GM12878 (cell line): ENCODE results near the gene MEG3. TPM values are rescaled to one million over a fixed set of nuclear protein-coding genes. Genes with fewer than 3 reads are reported as not detected.

Experiments
- ATAC-seq: fragments of 200-7000 bp; cut with Tn5 transposase; 3 replicates; pipeline ENCODE4 v1.9.1; 2020; ENCODE audit warnings: mild to moderate bottlenecking, moderate library complexity
- BruUV-seq: library from RNA; stranded (reverse); fragments of 400-500 nt; replicated peaks from 2 replicates; lab custom pipeline; 2021; lab: Mats Ljungman, UMichigan
- CTCF ChIA-PET: fragments of 300-600 bp; sonication (Branson Sonifier 250); formaldehyde crosslinking; extraction: SDS; loops from one replicate; lab custom pipeline; 2021; ENCODE audit warnings: inconsistent platforms; lab: Yijun Ruan, JAX
- POLR2A ChIA-PET: fragments of 350-600 bp; formaldehyde crosslinking; extraction: SDS; loops from one replicate; lab custom pipeline; 2021; ENCODE audit warnings: inconsistent platforms; lab: Charles Lee
- RAD21 ChIA-PET: fragments of 300-600 bp; sonication (Branson Sonifier 250); formaldehyde crosslinking; loops from one replicate; lab custom pipeline; 2023; ENCODE audit warnings: antibody characterized with exemption; ENCODE audit not compliant: unreplicated experiment; lab: Charles Lee
- SMC1A ChIA-PET: fragments of 300-600 bp; sonication (Branson Sonifier 250); formaldehyde crosslinking; loops from one replicate; lab custom pipeline; 2023; ENCODE audit not compliant: unreplicated experiment, uncharacterized antibody; lab: Charles Lee
- DNase-seq: peaks from one replicate; pipeline ENCODE4 v3.0.0-alpha.2; 2011; ENCODE audit warnings: low read depth, low spot score
- FAIRE-seq: peaks from 3 replicates; lab custom pipeline; 2011; peaks lifted over from hg19 to GRCh38; lab: Jason Lieb, UNC
- H2AFZ ChIP-seq: 2 replicates; pipeline ENCODE4 v1.6.0; 2011; ENCODE audit warnings: low read depth, low read length, control low read depth; ENCODE audit not compliant: control insufficient read depth
- H3K27ac ChIP-seq: 2 replicates; pipeline ENCODE4 v1.5.1; 2011; ENCODE audit warnings: control low read depth; ENCODE audit not compliant: control insufficient read depth, insufficient read depth
- H3K27me3 ChIP-seq, 2 experiments: replicated peaks in 1 of 2; 2 replicates each; pipeline versions ENCODE4 v1.6.0 to v1.6.1; 2011; ENCODE audit warnings: low read length in 1 of 2; ENCODE audit not compliant: control insufficient read depth in 2 of 2, insufficient read depth in 2 of 2
- H3K36me3 ChIP-seq, 2 experiments: 2 replicates each; pipeline ENCODE4 v1.5.1; 2011; ENCODE audit warnings: low read length in 1 of 2; ENCODE audit not compliant: control insufficient read depth in 2 of 2, insufficient read depth in 2 of 2
- H3K4me1 ChIP-seq: 2 replicates; pipeline ENCODE4 v1.6.1; 2011; ENCODE audit warnings: mild to moderate bottlenecking, low read length, moderate library complexity, mixed read lengths; ENCODE audit not compliant: control insufficient read depth, insufficient read depth
- H3K4me2 ChIP-seq: 2 replicates; pipeline ENCODE4 v1.6.0; 2011; ENCODE audit warnings: control low read depth; ENCODE audit not compliant: control insufficient read depth, insufficient read depth
- H3K4me3 ChIP-seq: fragments of 200-600 bp; sonication (generic); 2 replicates; pipeline ENCODE4 v1.5.1; 2016
- H3K79me2 ChIP-seq: 2 replicates; pipeline ENCODE4 v1.6.0; 2011; ENCODE audit warnings: low read length; ENCODE audit not compliant: control insufficient read depth, insufficient read depth
- H3K9ac ChIP-seq: 2 replicates; pipeline ENCODE4 v1.8.0; 2011; ENCODE audit warnings: low read length, control low read depth, mixed read lengths; ENCODE audit not compliant: control insufficient read depth, insufficient read depth
- H3K9me3 ChIP-seq: replicated peaks from 3 replicates; pipeline ENCODE4 v1.5.1; 2011; ENCODE audit warnings: mild to moderate bottlenecking, low read length; ENCODE audit not compliant: control insufficient read depth, insufficient read depth
- H4K20me1 ChIP-seq: 2 replicates; pipeline ENCODE4 v1.6.0; 2011; ENCODE audit not compliant: control insufficient read depth, insufficient read depth
- BHLHE40 ChIP-seq, 2 experiments: fragments of 450-650 bp in 1 of 2; IDR thresholded peaks; 2 replicates each; pipeline ENCODE4 v1.6.1; 2011 to 2017; ENCODE audit warnings: low read depth in 2 of 2, borderline replicate concordance in 1 of 2, improper control_type of control experiment in 1 of 2, low read length in 1 of 2, mild to moderate bottlenecking in 1 of 2
- BMI1 ChIP-seq: fragments of 450-650 bp; IDR thresholded peaks from 2 replicates; pipeline ENCODE4 v1.6.1; 2016; ENCODE audit warnings: mild to moderate bottlenecking, moderate library complexity, borderline replicate concordance
- CHD1 ChIP-seq: IDR thresholded peaks from 2 replicates; pipeline ENCODE4 v1.6.1; 2012; ENCODE audit warnings: low read depth, low read length, improper control_type of control experiment
- EGR1 ChIP-seq, 2 experiments: IDR thresholded peaks; 1 replicate in 1 of 2; 2 replicates in 1 of 2; pipeline ENCODE4 v1.6.1; 2011 to 2012; ENCODE audit warnings: low read depth in 2 of 2, low read length in 2 of 2, borderline replicate concordance in 1 of 2, mild to moderate bottlenecking in 1 of 2, moderate library complexity in 1 of 2
- HSF1 ChIP-seq: fragments of 150-350 bp; IDR thresholded peaks from 2 replicates; pipeline ENCODE4 v1.6.1; 2014; ENCODE audit warnings: mild to moderate bottlenecking, low read depth, low read length
- IRF5 ChIP-seq: fragments of 450-650 bp; IDR thresholded peaks from 2 replicates; pipeline ENCODE4 v1.6.1; 2017; ENCODE audit warnings: borderline replicate concordance
- NFYA ChIP-seq: IDR thresholded peaks from 2 replicates; pipeline ENCODE4 v1.6.1; 2011; ENCODE audit warnings: low read depth, mild to moderate bottlenecking, low read length, improper control_type of control experiment, borderline replicate concordance
- RUNX3 ChIP-seq: IDR thresholded peaks from 2 replicates; pipeline ENCODE4 v1.6.1; 2012; ENCODE audit warnings: low read length, inconsistent platforms
- SIX5 ChIP-seq: IDR thresholded peaks from 2 replicates; pipeline ENCODE4 v1.6.1; 2011; ENCODE audit warnings: mild to moderate bottlenecking, low read depth, low read length, moderate library complexity; ENCODE audit not compliant: severe bottlenecking
- SPI1 ChIP-seq: IDR thresholded peaks from 2 replicates; pipeline ENCODE4 v1.6.1; 2011; ENCODE audit warnings: low read depth, mild to moderate bottlenecking, low read length, moderate library complexity, borderline replicate concordance; ENCODE audit not compliant: insufficient read depth
- TARDBP ChIP-seq: IDR thresholded peaks from 2 replicates; pipeline ENCODE4 v1.6.1; 2016; ENCODE audit warnings: borderline replicate concordance
- YBX1 ChIP-seq: fragments of 450-650 bp; IDR thresholded peaks from 2 replicates; pipeline ENCODE4 v1.6.1; 2016; ENCODE audit warnings: antibody characterized with exemption
- ZNF384 ChIP-seq: IDR thresholded peaks from 2 replicates; pipeline ENCODE4 v1.6.1; 2012; ENCODE audit warnings: low read depth, mild to moderate bottlenecking, low read length, improper control_type of control experiment, borderline replicate concordance
- WGBS: methylation state at CpG from one replicate; pipeline ENCODE4 v1.1.6; 2016; ENCODE audit warnings: low lambda C conversion rate; ENCODE audit not compliant: insufficient replicate concordance, insufficient coverage; ENCODE audit errors: missing lambda C conversion rate; 5-methylcytosine and 5-hydroxymethylcytosine counted together
- in situ Hi-C: fragments of 300-500 bp; cut with MboI; formaldehyde crosslinking; loops from 9 replicates; pipeline ENCODE4 v1.14.3; 2018; ENCODE audit warnings: mixed read lengths
- intact Hi-C: fragments of 100-400 bp; cut with micrococcal nuclease; formaldehyde crosslinking; loops from one replicate; pipeline ENCODE4 v1.14.2; 2022; ENCODE audit not compliant: unreplicated experiment
- polyA plus RNA-seq, 11 experiments: library from polyadenylated mRNA; depleted of rRNA in 4 of 11; unstranded in 6 of 11; stranded (reverse) in 5 of 11; fragments of >200 nt; fragmentation: Nextera tagmentation in 4 of 11; fragmentation: Illumina TruSeq in 1 of 11; extraction: Ambion mirVana in 4 of 11; extraction: Trizol in 1 of 11; gene quantifications; 1 replicate in 1 of 11; 2 replicates in 10 of 11; pipeline versions ENCODE4 v1.2.1 to v1.2.3, GENCODE V29; 2011 to 2016; ENCODE audit warnings: inconsistent platforms in 2 of 11, missing spikeins in 2 of 11, low read depth in 1 of 11
- total RNA-seq, 4 experiments: library from RNA; depleted of rRNA in 3 of 4; stranded (reverse); fragments of >200 nt in 3 of 4; fragmentation: Illumina TruSeq in 1 of 4; extraction: Trizol in 1 of 4; gene quantifications; 2 replicates each; pipeline versions ENCODE4 v1.2.1 to v1.2.3, GENCODE V29; 2013 to 2021
- TF ChIP-seq, protein P1 (sequence below): fragments of 450-650 bp; IDR thresholded peaks from 2 replicates; pipeline ENCODE4 v1.6.1; 2017; ENCODE audit warnings: mild to moderate bottlenecking, low read depth, inconsistent platforms; ENCODE audit not compliant: poor library complexity, severe bottlenecking
- TF ChIP-seq, protein P2 (sequence below): fragments of 450-650 bp; conservative IDR thresholded peaks from 2 replicates; pipeline ENCODE4 v1.6.1; 2017; ENCODE audit warnings: mild to moderate bottlenecking, moderate library complexity

The MEG3 gene
- total and polyA plus RNA-seq, 10 of the 15 experiments (the other 5 are each of a cell fraction or from before 2014, with no cell fraction given), result 0.03 to 2.9 (median 0.95) TPM; not detected in 7

DNA sequence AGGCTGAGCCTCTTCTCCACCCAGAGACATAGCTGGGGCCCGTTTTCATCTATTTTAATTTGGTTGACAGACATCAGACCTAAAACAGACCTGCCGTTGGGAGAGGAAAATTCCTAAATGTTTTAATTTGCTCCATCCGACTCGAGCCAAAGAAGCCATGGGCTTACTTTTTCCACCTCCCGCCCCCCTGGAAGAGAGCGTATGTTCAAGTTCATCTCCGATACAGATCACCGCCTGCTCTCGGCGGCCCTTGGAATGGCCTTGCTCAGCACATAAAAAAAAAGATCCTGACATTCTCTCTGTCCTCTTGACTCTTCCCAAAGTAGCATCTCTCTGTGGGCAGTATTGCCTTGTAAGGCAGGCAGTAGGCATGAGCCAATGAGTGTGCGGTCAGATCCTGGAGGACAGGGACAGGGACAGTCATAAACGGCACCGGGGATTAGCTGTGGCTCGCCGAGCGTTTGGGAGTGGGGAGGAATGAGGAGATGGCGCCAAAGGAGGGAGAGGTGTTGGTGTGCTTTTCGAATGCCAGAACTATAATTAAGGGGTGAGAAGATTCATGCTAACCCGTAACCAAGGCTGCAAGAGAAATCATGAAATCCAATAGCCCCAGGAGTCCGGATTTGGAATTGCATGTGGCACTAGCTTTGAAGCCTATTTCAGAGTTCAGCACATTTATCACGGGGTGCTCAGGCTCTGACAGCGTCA lies 47.9 kb upstream of the MEG3 start:
- 38% methylated on average over 22 of the region's 22 CpGs for whole genome bisulfite sequencing
- H3K9ac ChIP-seq, result no peak overlapping the region
- ChIA-PET CTCF (no interaction called here), POLR2A (no interaction called here), SMC1A (no interaction called here), RAD21 (no interaction called here)
- no peaks in the 10 kb centered on the region for H3K79me2 ChIP-seq
- no peak overlapping the region for H3K4me2 ChIP-seq
- no peak overlapping the region for H3K4me3 ChIP-seq
- no peaks in the 10 kb centered on the region for H4K20me1 ChIP-seq
- BruUV-seq, result no TSS peak
- H3K9me3 ChIP-seq, result no peaks in the 10 kb centered on the region
- no peaks in the 10 kb centered on the region for H3K4me1 ChIP-seq
- H2AFZ ChIP-seq, result no peak overlapping the region
- ATAC-seq (no peak), FAIRE-seq (no peak), DNase-seq (no peak)
- H3K36me3 ChIP-seq, result no peaks in the 10 kb centered on the region
- intact Hi-C loops (no loop called here), in situ Hi-C loops (no loop called here)
- H3K27ac ChIP-seq, result no peak overlapping the region
- peaks cover 0 to 3% of the 10 kb centered on the region in 2 experiments; a peak in 2 of 4 replicates for H3K27me3 ChIP-seq
- TF ChIP-seq, protein P1, sequence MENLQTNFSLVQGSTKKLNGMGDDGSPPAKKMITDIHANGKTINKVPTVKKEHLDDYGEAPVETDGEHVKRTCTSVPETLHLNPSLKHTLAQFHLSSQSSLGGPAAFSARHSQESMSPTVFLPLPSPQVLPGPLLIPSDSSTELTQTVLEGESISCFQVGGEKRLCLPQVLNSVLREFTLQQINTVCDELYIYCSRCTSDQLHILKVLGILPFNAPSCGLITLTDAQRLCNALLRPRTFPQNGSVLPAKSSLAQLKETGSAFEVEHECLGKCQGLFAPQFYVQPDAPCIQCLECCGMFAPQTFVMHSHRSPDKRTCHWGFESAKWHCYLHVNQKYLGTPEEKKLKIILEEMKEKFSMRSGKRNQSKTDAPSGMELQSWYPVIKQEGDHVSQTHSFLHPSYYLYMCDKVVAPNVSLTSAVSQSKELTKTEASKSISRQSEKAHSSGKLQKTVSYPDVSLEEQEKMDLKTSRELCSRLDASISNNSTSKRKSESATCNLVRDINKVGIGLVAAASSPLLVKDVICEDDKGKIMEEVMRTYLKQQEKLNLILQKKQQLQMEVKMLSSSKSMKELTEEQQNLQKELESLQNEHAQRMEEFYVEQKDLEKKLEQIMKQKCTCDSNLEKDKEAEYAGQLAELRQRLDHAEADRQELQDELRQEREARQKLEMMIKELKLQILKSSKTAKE, result no peak
- TF ChIP-seq SPI1 (no peak), CHD1 (no peak), IRF5 (no peak), TARDBP (no peak), NFYA (no peak), BHLHE40 (IDR thresholded peaks at IDR 0.05; ENCODE audit: borderline replicate concordance in 1 of 2, low read depth in 2 of 2, low read length in 1 of 2) (no peak), SIX5 (no peak), HSF1 (no peak), YBX1 (no peak), RUNX3 (no peak), ZNF384 (no peak), BMI1 (no peak), EGR1 (IDR thresholded peaks at IDR 0.05; ENCODE audit: borderline replicate concordance in 1 of 2, low read depth in 2 of 2, low read length in 2 of 2) (no peak)
- TF ChIP-seq, protein P2, sequence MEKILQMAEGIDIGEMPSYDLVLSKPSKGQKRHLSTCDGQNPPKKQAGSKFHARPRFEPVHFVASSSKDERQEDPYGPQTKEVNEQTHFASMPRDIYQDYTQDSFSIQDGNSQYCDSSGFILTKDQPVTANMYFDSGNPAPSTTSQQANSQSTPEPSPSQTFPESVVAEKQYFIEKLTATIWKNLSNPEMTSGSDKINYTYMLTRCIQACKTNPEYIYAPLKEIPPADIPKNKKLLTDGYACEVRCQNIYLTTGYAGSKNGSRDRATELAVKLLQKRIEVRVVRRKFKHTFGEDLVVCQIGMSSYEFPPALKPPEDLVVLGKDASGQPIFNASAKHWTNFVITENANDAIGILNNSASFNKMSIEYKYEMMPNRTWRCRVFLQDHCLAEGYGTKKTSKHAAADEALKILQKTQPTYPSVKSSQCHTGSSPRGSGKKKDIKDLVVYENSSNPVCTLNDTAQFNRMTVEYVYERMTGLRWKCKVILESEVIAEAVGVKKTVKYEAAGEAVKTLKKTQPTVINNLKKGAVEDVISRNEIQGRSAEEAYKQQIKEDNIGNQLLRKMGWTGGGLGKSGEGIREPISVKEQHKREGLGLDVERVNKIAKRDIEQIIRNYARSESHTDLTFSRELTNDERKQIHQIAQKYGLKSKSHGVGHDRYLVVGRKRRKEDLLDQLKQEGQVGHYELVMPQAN, result no peak
